HG02852 (cell line): Measurements from ENCODE around the gene CTTN.
"Not testable (repeated sequence)": the region's sequence is repeated elsewhere in the genome, so short reads cannot be mapped to it uniquely, and the experiment has no call there.

Experiments
- ATAC-seq: cut with Tn5 transposase; IDR thresholded peaks from one replicate; pipeline ENCODE4 v1.9.1; 2021; ENCODE audit warnings: mild to moderate bottlenecking, moderate library complexity; ENCODE audit not compliant: unreplicated experiment

The CTTN gene

GRCh38 chr11:70381350-70381749 is 17.0 kb upstream of the CTTN start:
- no peak for ATAC-seq

GRCh38 chr11:70381872-70382861 is 16.2 kb upstream of the CTTN start:
- no peak for ATAC-seq

GRCh38 chr11:70383664-70384565 is 14.4 kb upstream of the CTTN start:
- no peak for ATAC-seq

- ATAC-seq = no peak
Observed at GRCh38 chr11:70384566-70385152, 13.7 kb upstream of the CTTN start.

- no peak for ATAC-seq
Observed at GRCh38 chr11:70387564-70387963, 10.8 kb upstream of the CTTN start.

GRCh38 chr11:70389201-70389600 is 9.1 kb upstream of the CTTN start:
- no peak for ATAC-seq

- not testable (repeated sequence) for ATAC-seq
Observed at GRCh38 chr11:70390882-70391281, 7.4 kb upstream of the CTTN start.

- ATAC-seq = no peak
Observed at GRCh38 chr11:70394211-70394950, 3.9 kb upstream of the CTTN start.

- no peak for ATAC-seq
Observed at GRCh38 chr11:70397336-70397982, 870 bp upstream of the CTTN start.

- no peak for ATAC-seq
Observed at GRCh38 chr11:70398834-70399680, 728 bp downstream of the CTTN start.

GRCh38 chr11:70399681-70400112 is 1.4 kb downstream of the CTTN start:
- no peak for ATAC-seq

GRCh38 chr11:70400643-70401042 is 2.3 kb downstream of the CTTN start:
- ATAC-seq = no peak

GRCh38 chr11:70402016-70402415 is 3.7 kb downstream of the CTTN start:
- ATAC-seq = no peak

- ATAC-seq = no peak
Observed at GRCh38 chr11:70402685-70403084, 4.4 kb downstream of the CTTN start.

GRCh38 chr11:70404244-70404643 is 5.9 kb downstream of the CTTN start:
- ATAC-seq = no peak

GRCh38 chr11:70405679-70406395 is 7.5 kb downstream of the CTTN start:
- ATAC-seq = no peak

GRCh38 chr11:70407121-70407520 is 8.8 kb downstream of the CTTN start:
- ATAC-seq = no peak

- no peak for ATAC-seq
Observed at GRCh38 chr11:70407814-70408213, 9.5 kb downstream of the CTTN start.
